ENCODE results near the gene MAGI2.

Gene MAGI2

GRCh38 chr7:79217976-79218626, 235.4 kb downstream of the MAGI2 start:
- Histone ChIP-seq H3K27ac (ENCODE audit: low read length) (no peak overlapping the region), H4K20me1 (ENCODE audit: insufficient read depth, low read length) (no peaks in the 10 kb centered on the region), H3K36me3 (ENCODE audit: insufficient read depth, low read length) (no peaks in the 10 kb centered on the region), H3K4me1 (ENCODE audit: insufficient read depth, low read length) (no peaks in the 10 kb centered on the region), H3K4me3 (ENCODE audit: low read depth in 1 of 2, low read length in 2 of 2) (no peak overlapping the region), H3K27me3 (ENCODE audit: insufficient read depth, low read length, poor library complexity) (no peaks in the 10 kb centered on the region), H3K9me3 (ENCODE audit: insufficient read depth, low read length, severe bottlenecking) (no peaks in the 10 kb centered on the region), H3K79me2 (ENCODE audit: insufficient read depth, low read length) (no peaks in the 10 kb centered on the region), H2AFZ (ENCODE audit: low read depth, low read length) (no peak overlapping the region), H3K9ac (ENCODE audit: low read depth, low read length) (no peak overlapping the region), H3K4me2 (ENCODE audit: insufficient read depth, low read length) (no peak overlapping the region)
- TF ChIP-seq CTCF (IDR thresholded peaks at IDR 0.05; ENCODE audit: borderline replicate concordance, extremely low read depth, low read length, poor library complexity, severe bottlenecking) (no peak), EZH2 (IDR thresholded peaks at IDR 0.05; ENCODE audit: borderline replicate concordance, low read depth, low read length, severe bottlenecking) (no peak)
- DNase-seq (no peak), ATAC-seq (ENCODE audit: insufficient read depth, low read depth) (no peak)

GRCh38 chr7:79217468-79217867, 236.0 kb downstream of the MAGI2 start:
- DNase-seq (no peak), ATAC-seq (ENCODE audit: insufficient read depth, low read depth) (no peak)
- H3K9ac ChIP-seq (ENCODE audit: low read depth, low read length): no peak overlapping the region
- no peaks in the 10 kb centered on the region for H4K20me1 ChIP-seq (ENCODE audit: insufficient read depth, low read length)
- H3K27me3 ChIP-seq (ENCODE audit: insufficient read depth, low read length, poor library complexity): no peaks in the 10 kb centered on the region
- no peaks in the 10 kb centered on the region for H3K4me1 ChIP-seq (ENCODE audit: insufficient read depth, low read length)
- no peak overlapping the region for H3K4me2 ChIP-seq (ENCODE audit: insufficient read depth, low read length)
- TF ChIP-seq CTCF (IDR thresholded peaks at IDR 0.05; ENCODE audit: borderline replicate concordance, extremely low read depth, low read length, poor library complexity, severe bottlenecking): no peak
- no peak for TF ChIP-seq EZH2 (IDR thresholded peaks at IDR 0.05; ENCODE audit: borderline replicate concordance, low read depth, low read length, severe bottlenecking)
- H3K27ac ChIP-seq (ENCODE audit: low read length): no peak overlapping the region
- H3K79me2 ChIP-seq (ENCODE audit: insufficient read depth, low read length): no peaks in the 10 kb centered on the region
- H2AFZ ChIP-seq (ENCODE audit: low read depth, low read length): no peak overlapping the region
- H3K36me3 ChIP-seq (ENCODE audit: insufficient read depth, low read length): no peaks in the 10 kb centered on the region
- no peaks in the 10 kb centered on the region for H3K9me3 ChIP-seq (ENCODE audit: insufficient read depth, low read length, severe bottlenecking)
- H3K4me3 ChIP-seq (ENCODE audit: low read depth in 1 of 2, low read length in 2 of 2): no peak overlapping the region

- no peak overlapping the region for H3K4me3 ChIP-seq (ENCODE audit: low read depth in 1 of 2, low read length in 2 of 2)
- no peaks in the 10 kb centered on the region for H3K9me3 ChIP-seq (ENCODE audit: insufficient read depth, low read length, severe bottlenecking)
- no peak overlapping the region for H2AFZ ChIP-seq (ENCODE audit: low read depth, low read length)
- no peak for TF ChIP-seq EZH2 (IDR thresholded peaks at IDR 0.05; ENCODE audit: borderline replicate concordance, low read depth, low read length, severe bottlenecking)
- no peak for TF ChIP-seq CTCF (IDR thresholded peaks at IDR 0.05; ENCODE audit: borderline replicate concordance, extremely low read depth, low read length, poor library complexity, severe bottlenecking)
- H3K4me2 ChIP-seq (ENCODE audit: insufficient read depth, low read length): no peak overlapping the region
- no peak overlapping the region for H3K27ac ChIP-seq (ENCODE audit: low read length)
- no peaks in the 10 kb centered on the region for H3K79me2 ChIP-seq (ENCODE audit: insufficient read depth, low read length)
- ATAC-seq (ENCODE audit: insufficient read depth, low read depth): no peak
- H3K9ac ChIP-seq (ENCODE audit: low read depth, low read length): no peak overlapping the region
- H4K20me1 ChIP-seq (ENCODE audit: insufficient read depth, low read length): no peaks in the 10 kb centered on the region
- no peaks in the 10 kb centered on the region for H3K4me1 ChIP-seq (ENCODE audit: insufficient read depth, low read length)
- no peaks in the 10 kb centered on the region for H3K27me3 ChIP-seq (ENCODE audit: insufficient read depth, low read length, poor library complexity)
- no peaks in the 10 kb centered on the region for H3K36me3 ChIP-seq (ENCODE audit: insufficient read depth, low read length)
- no peak for DNase-seq
Observed at GRCh38 chr7:79216236-79216635, 237.2 kb downstream of the MAGI2 start.

Measured in DND-41 (cell line).